GM12878 (cell line): ENCODE data around the gene TMEM235.

ENCODE experiments used
- ASH2L ChIP-seq: fragments of 300-600, 200-600 bp; sonication (generic); IDR thresholded peaks from 2 replicates; pipeline ENCODE4 v1.6.1; 2017; ENCODE audit warnings: low read depth, mild to moderate bottlenecking, borderline replicate concordance
- BCLAF1 ChIP-seq: fragments of 450-650 bp; IDR thresholded peaks from 2 replicates; pipeline ENCODE4 v1.6.1; 2017; ENCODE audit warnings: antibody characterized with exemption, mild to moderate bottlenecking, moderate library complexity
- CHD2 ChIP-seq: IDR thresholded peaks from 2 replicates; pipeline ENCODE4 v1.6.1; 2011; ENCODE audit warnings: low read depth, low read length, improper control_type of control experiment, borderline replicate concordance
- CTCF ChIP-seq, 3 experiments: IDR thresholded peaks in 2 of 3; conservative IDR thresholded peaks in 1 of 3; 2 replicates each; pipeline ENCODE4 v1.5.1; 2011; ENCODE audit warnings: low read depth in 3 of 3, low read length in 3 of 3, mild to moderate bottlenecking in 3 of 3, control low read depth in 2 of 3, moderate library complexity in 2 of 3, inconsistent platforms in 1 of 3, mixed read lengths in 1 of 3; ENCODE audit not compliant: control insufficient read depth in 2 of 3, insufficient read depth in 1 of 3; ENCODE audit errors: extremely low read depth in 1 of 3
- POLR2A ChIP-seq: IDR thresholded peaks from 2 replicates; pipeline ENCODE4 v1.6.1; 2011; ENCODE audit warnings: low read depth, mild to moderate bottlenecking, low read length
- RCOR1 ChIP-seq: conservative IDR thresholded peaks from 2 replicates; pipeline ENCODE4 v1.6.1; 2012; ENCODE audit warnings: low read depth, low read length, improper control_type of control experiment
- RFX5 ChIP-seq: IDR thresholded peaks from 2 replicates; pipeline ENCODE4 v1.6.1; 2011; ENCODE audit warnings: low read depth, low read length, improper control_type of control experiment

GRCh38 chr17:78255953-78256706, 24.7 kb downstream of the TMEM235 start:
- TF ChIP-seq POLR2A = no peak
- no peak for TF ChIP-seq ASH2L
- no peak for TF ChIP-seq CHD2
- no peak for TF ChIP-seq RFX5
- TF ChIP-seq CTCF (IDR thresholded peaks at IDR 0.05 in 2 of 3, conservative IDR thresholded peaks at IDR 0.05 in 1 of 3; ENCODE audit: control insufficient read depth in 2 of 3, extremely low read depth in 1 of 3, insufficient read depth in 1 of 3, low read depth in 3 of 3, low read length in 3 of 3) = no peak
- no peak for TF ChIP-seq BCLAF1
- TF ChIP-seq RCOR1 = no peak
